ENCODE results near the gene SCGB1D4.
A peak's percentile ranks its signal among the peaks of the same experiment; 100 is the strongest.
"Not testable (repeated sequence)": the region's sequence is repeated elsewhere in the genome, so short reads cannot be mapped to it uniquely, and the experiment has no call there.

Gene SCGB1D4, protein sequence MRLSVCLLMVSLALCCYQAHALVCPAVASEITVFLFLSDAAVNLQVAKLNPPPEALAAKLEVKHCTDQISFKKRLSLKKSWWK

DNA sequence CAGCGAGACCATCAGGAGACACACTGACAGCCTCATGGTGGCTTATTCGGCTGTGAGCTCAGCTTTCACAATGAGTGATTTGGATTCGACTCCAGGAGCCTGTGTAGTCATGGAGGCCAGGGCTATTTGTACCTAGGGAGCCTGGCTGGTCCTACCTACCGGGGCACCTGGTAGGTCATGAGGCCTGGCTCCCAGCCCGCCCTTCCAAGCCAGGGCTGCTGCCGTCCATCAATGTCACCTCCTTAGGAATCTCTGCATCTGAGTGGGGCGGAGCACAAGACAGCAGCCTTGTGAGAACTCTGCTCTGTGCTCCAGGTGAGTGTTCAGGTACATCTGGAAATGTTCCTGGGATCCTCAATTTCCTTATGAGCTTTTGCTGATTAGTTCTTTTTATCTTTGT, at the start of gene SCGB1D4:
Gene SCGB1D4 (minus strand): TSS at position 101 of the 400 bp plus-strand sequence. CDS start 65 bp downstream, at position 36.
- DNase-seq, result no peak

DNA sequence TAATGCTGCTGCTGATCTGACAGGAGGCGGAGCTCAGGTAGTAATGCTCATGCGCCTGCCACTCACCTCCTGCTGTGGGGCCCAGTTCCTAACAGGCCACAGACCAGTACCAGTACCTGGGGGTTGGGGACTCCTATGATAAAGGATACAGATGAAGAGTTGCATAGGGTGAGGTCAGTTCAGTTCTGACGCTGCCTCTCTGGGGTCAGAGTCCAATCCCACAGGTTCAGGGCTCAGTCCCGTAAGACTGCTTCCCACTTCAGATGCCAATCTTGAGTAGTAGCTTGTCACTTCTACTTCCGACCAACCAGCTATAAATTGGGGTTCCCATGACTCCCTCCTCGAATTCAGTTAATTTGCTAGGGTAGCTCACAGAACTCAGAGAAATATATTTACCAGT, 47.0 kb upstream of the SCGB1D4 start:
- DNase-seq, result no peak

GRCh38 chr11:62344210-62344609, 45.3 kb upstream of the SCGB1D4 start:
- peak; percentile 74 for DNase-seq

DNA sequence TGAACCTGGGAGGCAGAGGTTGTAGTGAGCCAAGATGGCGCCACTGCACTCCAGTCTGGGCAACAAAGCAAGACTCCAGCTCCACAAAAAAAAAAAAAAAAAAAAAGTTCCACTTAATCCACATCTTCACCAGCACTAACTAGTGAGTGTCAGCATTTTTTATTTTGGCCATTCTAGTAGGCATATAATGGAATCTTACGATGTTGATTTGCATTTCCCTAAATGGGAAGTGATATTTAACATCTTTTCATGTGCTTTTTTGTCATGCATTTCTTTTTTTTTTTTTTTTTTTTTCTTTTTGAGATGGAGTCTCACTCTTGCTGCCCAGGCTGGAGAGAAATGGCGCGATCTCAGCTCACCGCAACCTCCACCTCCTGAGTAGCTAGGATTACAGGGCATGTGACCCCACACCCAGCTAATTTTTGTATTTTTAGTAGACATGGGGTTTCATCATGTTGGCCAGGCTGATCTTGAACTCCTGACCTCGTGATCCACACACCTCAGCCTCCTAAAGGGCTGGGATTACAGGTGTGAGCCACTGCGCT, 44.8 kb upstream of the SCGB1D4 start:
- DNase-seq, result peak; percentile 52

- peak; percentile 69 for DNase-seq
These were observed 42.7 kb upstream of the SCGB1D4 start for GRCh38 chr11:62341588-62341987.

- DNase-seq, result peak; percentile 70
These were observed 41.5 kb upstream of the SCGB1D4 start for GRCh38 chr11:62340269-62340901.

- DNase-seq, result no peak
These were observed 39.3 kb upstream of the SCGB1D4 start for GRCh38 chr11:62338218-62338617.

GRCh38 chr11:62337303-62338181, 38.7 kb upstream of the SCGB1D4 start, which contains the start of gene ASRGL1:
Gene ASRGL1 (plus strand): TSS chr11:62337448. CDS start chr11:62337978, 530 bp downstream.
- DNase-seq, result no peak

DNA sequence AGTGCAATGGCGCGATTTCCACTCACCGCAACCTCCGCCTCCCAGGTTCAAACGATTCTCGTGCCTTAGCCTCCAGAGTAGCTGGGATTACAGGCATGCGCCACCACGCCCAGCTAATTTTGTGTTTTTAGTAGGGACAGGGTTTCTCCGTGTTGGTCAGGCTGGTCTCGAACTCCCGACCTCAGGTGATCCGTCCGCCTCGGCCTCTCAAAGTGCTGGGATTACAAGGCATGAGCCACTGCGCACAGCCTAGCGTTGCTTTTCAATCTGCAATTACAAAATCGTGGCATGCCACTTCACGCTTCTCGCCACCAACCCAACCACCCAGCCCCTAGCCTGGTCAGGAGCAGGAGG, 38.1 kb upstream of the SCGB1D4 start:
- DNase-seq, result not testable (repeated sequence)

- DNase-seq, result no peak
These were observed 34.9 kb upstream of the SCGB1D4 start for GRCh38 chr11:62333768-62334167.

DNA sequence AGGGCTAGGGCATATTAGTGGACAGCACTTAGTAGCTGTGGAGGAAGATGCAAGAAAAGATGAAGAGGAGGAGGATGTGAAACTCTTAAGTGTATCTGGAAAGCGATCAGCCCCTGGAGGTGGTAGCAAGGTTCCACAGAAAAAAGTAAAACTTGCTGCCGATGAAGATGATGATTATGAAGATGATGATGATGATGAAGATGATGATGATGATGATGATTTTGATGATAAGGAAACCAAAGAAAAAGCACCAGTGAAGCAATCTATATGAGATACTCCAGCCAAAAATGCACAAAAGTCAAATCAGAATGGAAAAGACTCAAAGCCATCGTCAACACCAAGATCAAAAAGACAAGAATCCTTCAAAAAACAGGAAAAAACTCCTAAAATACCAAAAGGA, 32.4 kb upstream of the SCGB1D4 start:
- not testable (repeated sequence) for DNase-seq

- DNase-seq, result not testable (repeated sequence)
These were observed 28.7 kb upstream of the SCGB1D4 start for GRCh38 chr11:62327541-62327940.

GRCh38 chr11:62326719-62327118, 27.8 kb upstream of the SCGB1D4 start:
- not testable (repeated sequence) for DNase-seq

GRCh38 chr11:62325781-62326180, 26.9 kb upstream of the SCGB1D4 start:
- not testable (repeated sequence) for DNase-seq

DNA sequence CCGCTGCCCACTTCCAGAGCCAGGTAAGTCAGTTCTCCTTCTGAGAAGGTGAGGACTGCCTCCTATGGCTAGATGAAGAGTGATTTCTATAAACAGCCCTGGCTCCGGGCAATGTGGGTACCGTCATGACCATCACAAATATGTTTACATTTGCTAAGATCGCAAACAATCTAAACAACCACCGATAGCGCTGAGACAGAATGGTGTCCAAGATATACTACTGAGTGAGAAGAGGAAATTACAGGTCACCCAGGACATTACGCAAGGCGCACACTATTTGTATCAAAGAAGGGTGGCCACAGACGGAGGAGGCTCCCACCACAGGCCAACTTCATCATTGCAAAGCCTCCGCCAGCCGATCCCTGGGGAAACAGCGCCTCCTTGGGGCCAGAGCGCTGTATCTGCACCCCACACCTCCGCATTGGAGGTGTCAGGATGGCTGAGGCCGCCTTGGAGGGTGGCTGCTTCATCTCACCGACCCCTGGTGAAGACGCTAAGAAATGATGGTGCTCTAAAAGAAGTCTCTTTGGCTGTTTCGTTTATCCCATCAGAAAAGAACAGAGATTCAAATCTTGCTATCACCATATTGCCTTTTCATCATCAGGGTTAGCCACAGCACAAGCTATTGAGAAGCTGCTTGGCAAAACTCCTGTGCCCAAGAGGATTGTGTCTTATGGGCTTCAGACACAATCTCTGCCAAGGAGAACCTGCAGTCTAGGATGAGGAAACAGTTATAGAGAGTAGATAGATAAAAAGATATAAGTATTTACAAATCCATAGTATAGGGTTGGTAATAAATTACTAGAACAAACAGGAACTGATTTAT, 26.1 kb upstream of the SCGB1D4 start:
- DNase-seq, result peak; percentile 76

GRCh38 chr11:62322524-62322923, 23.6 kb upstream of the SCGB1D4 start:
- no peak for DNase-seq

GRCh38 chr11:62315431-62315830, 16.6 kb upstream of the SCGB1D4 start:
- no peak for DNase-seq

DNA sequence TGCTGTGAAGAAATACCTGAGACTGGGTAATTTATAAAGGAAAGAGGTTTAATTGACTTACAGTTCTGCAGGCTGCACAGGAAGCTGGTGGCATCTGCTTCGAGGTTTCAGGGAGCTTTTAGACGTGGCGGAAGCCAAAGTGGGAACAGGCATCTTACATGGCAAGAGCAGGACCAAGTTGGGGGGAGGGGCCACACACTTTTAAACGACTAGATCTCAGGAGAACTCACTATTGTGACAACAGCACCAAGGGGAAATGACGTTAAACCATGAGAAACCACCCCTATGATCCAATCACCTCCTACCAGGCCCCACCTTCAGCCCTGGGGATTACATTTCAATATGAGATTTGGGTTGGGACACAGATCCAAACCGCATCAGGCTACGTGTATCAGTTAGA, 11.1 kb upstream of the SCGB1D4 start:
- no peak for DNase-seq

GRCh38 chr11:62307950-62308349, 9.1 kb upstream of the SCGB1D4 start:
- no peak for DNase-seq

- no peak for DNase-seq
These were observed 7.4 kb upstream of the SCGB1D4 start for GRCh38 chr11:62306227-62306626.

DNA sequence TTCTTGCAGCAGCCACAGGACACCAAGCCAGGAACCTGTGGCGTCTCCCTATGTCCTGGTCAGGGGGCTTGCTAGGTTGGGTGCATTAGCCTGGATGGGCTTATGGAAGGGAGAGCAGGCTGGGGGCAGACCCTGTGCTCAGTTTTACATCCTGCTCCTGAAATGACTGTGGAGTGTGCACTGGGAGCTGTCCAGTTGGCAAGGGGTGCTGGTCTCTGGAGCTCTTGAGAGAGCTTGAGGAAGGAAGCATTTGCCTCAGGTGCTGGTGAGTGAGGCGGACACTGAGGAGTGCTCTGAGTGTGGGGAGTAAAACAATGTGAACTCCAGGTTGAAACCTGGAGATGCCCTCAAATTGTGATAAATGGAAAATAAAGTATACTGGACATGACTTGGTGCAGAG, 3.4 kb downstream of the SCGB1D4 start:
- peak; percentile 19 for DNase-seq

DNA sequence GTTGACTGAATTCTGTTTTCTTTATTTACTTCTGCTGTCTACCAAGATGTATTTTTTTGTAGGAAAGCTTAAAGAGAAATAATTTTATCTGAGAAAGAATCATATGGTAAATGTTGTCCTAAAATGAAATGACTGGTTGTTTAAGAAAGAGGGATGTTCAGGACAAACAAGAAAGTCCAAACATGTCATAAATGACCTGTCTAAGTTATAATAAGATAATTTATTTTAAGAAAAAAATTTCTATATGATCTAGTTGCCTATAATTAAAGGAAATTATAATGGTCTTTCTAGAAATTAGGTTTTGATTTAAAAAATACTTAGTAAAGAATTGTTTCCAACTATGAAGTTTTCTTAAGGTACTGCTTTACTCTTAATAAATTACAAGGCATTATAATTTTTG, 18.4 kb downstream of the SCGB1D4 start:
- no peak for DNase-seq

DNA sequence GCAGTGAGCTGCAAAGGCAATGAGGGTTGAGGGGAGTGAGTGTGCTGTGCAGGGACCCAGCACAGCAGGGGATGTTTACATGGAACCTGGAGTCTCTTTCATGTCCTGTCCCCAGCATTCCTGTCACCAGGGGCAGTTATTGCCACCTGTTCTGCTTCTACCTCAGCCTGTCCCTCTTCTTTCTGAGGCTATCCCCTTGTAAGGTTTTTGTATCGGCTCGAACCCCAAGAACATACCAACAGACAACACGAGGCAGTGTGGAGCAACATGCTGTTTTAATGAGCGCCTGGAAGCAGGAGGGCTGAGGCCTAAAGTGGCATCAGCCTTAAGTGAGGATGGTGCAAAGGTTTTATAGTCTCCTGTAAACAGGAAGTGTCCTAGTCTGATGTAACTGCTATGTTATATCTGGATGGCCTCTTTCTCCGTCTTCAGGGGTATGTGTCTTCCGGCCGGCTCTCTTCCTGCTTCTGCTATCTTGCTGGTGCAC, 25.0 kb downstream of the SCGB1D4 start:
- no peak for DNase-seq
